A549 (cell line): Measurements from ENCODE around the gene GPATCH4. TPM values are rescaled to one million over a fixed set of nuclear protein-coding genes. Genes with fewer than 3 reads are reported as not detected.

Experiments used
- ATAC-seq, 2 experiments: fragments of 200-7000 bp in 1 of 2; fragments of >200 bp in 1 of 2; cut with Nextera tagmentation in 1 of 2; cut with Tn5 transposase in 1 of 2; 3 replicates each; pipeline versions ENCODE4 v1.8.0 to v1.9.1; 2018 to 2020; ENCODE audit warnings: mild to moderate bottlenecking in 1 of 2, moderate library complexity in 1 of 2
- CTCF ChIA-PET: fragments of 300-600 bp; sonication (Branson Sonifier 250); formaldehyde crosslinking; extraction: SDS; loops from one replicate; lab custom pipeline; 2021; ENCODE audit warnings: antibody characterized with exemption, inconsistent platforms; lab: Yijun Ruan, JAX
- POLR2A ChIA-PET: fragments of 350-600 bp; formaldehyde crosslinking; extraction: SDS; loops from one replicate; lab custom pipeline; 2021; ENCODE audit warnings: antibody characterized with exemption, inconsistent platforms; lab: Yijun Ruan, JAX
- DNase-seq, 2 experiments: peaks; one replicate each; pipeline versions ENCODE4 v3.0.0 to v3.0.0-alpha.2; 2011 to 2016; ENCODE audit warnings: low read depth in 1 of 2, low spot score in 1 of 2
- FAIRE-seq: peaks from 2 replicates; lab custom pipeline; 2011; peaks lifted over from hg19 to GRCh38; lab: Jason Lieb, UNC
- H3K27ac ChIP-seq, 2 experiments: fragments of >200 bp; sonication (Bioruptor Twin); formaldehyde crosslinking; 3 replicates each; pipeline ENCODE4 v1.5.1; 2016 to 2017
- H3K4me1 ChIP-seq: fragments of >200 bp; sonication (Bioruptor Twin); formaldehyde crosslinking; 3 replicates; pipeline ENCODE4 v1.6.1; 2016
- H3K4me2 ChIP-seq: fragments of >200 bp; sonication (Bioruptor Twin); formaldehyde crosslinking; 3 replicates; pipeline ENCODE4 v1.6.1; 2016
- H3K4me3 ChIP-seq: fragments of >200 bp; sonication (Bioruptor Twin); formaldehyde crosslinking; 3 replicates; pipeline ENCODE4 v1.5.1; 2016
- H3K9me3 ChIP-seq: fragments of >200 bp; sonication (Bioruptor Twin); formaldehyde crosslinking; 3 replicates; pipeline ENCODE4 v1.6.1; 2016
- EHF ChIP-seq: fragments of 250-450 bp; sonication (Bioruptor Pico); IDR thresholded peaks from 2 replicates; pipeline ENCODE4 v1.5.0; 2020; ENCODE audit warnings: mild to moderate bottlenecking
- FOSB ChIP-seq: fragments of 250-450 bp; sonication (Bioruptor Pico); IDR thresholded peaks from 2 replicates; pipeline ENCODE4 v1.5.0; 2020; ENCODE audit warnings: mild to moderate bottlenecking, moderate library complexity
- FOSL2 ChIP-seq, 2 experiments: fragments of 450-650 bp in 1 of 2; fragments of >200 bp in 1 of 2; sonication (Bioruptor Twin) in 1 of 2; formaldehyde crosslinking; IDR thresholded peaks; 2 replicates each; pipeline versions ENCODE4 v1.5.0 to v1.6.1; 2016 to 2020; ENCODE audit warnings: mild to moderate bottlenecking in 1 of 2, moderate library complexity in 1 of 2
- GATA3 ChIP-seq: IDR thresholded peaks from 2 replicates; pipeline ENCODE4 v1.6.1; 2012; ENCODE audit warnings: borderline replicate concordance
- HES2 ChIP-seq: fragments of >200 bp; sonication (Bioruptor Twin); formaldehyde crosslinking; IDR thresholded peaks from 2 replicates; pipeline ENCODE4 v1.6.1; 2016
- HMGXB4 ChIP-seq: fragments of 250-450 bp; sonication (Bioruptor Pico); IDR thresholded peaks from 2 replicates; pipeline ENCODE4 v1.5.0; 2021; ENCODE audit warnings: mild to moderate bottlenecking, moderate library complexity, borderline replicate concordance
- HOXB5 ChIP-seq: fragments of 250-450 bp; sonication (Bioruptor Pico); IDR thresholded peaks from 2 replicates; pipeline ENCODE4 v1.5.0; 2020; ENCODE audit warnings: mild to moderate bottlenecking, moderate library complexity
- KDM1A ChIP-seq: fragments of 200-600 bp; sonication (generic); IDR thresholded peaks from 2 replicates; pipeline ENCODE4 v1.6.1; 2016; ENCODE audit warnings: low read depth, mild to moderate bottlenecking
- NFE2L2 ChIP-seq: fragments of 150-350 bp; conservative IDR thresholded peaks from 2 replicates; pipeline ENCODE4 v1.6.1; 2014; ENCODE audit warnings: low read length
- NR3C1 ChIP-seq: fragments of >200 bp; sonication (Bioruptor Twin); formaldehyde crosslinking; IDR thresholded peaks from 3 replicates; pipeline ENCODE4 v1.6.1; 2017
- PBX3 ChIP-seq: IDR thresholded peaks from 2 replicates; pipeline ENCODE4 v1.6.1; 2012
- POLR2A ChIP-seq: IDR thresholded peaks from 2 replicates; pipeline ENCODE4 v1.6.1; 2012; ENCODE audit warnings: mild to moderate bottlenecking, low read length
- RFX5 ChIP-seq: fragments of 450-650 bp; IDR thresholded peaks from 2 replicates; pipeline ENCODE4 v1.7.1; 2014; ENCODE audit warnings: antibody characterized with exemption, mild to moderate bottlenecking, moderate library complexity
- RNF2 ChIP-seq: fragments of 200-600 bp; sonication (generic); IDR thresholded peaks from 2 replicates; pipeline ENCODE4 v1.6.1; 2016; ENCODE audit warnings: low read depth, mild to moderate bottlenecking, antibody characterized with exemption, moderate library complexity, borderline replicate concordance
- TFCP2L1 ChIP-seq: fragments of 250-450 bp; sonication (Bioruptor Pico); IDR thresholded peaks from 2 replicates; pipeline ENCODE4 v1.5.0; 2021; ENCODE audit warnings: mild to moderate bottlenecking
- TP53 ChIP-seq: fragments of 250-450 bp; sonication (Bioruptor Pico); IDR thresholded peaks from 2 replicates; pipeline ENCODE4 v1.5.0; 2021; ENCODE audit warnings: mild to moderate bottlenecking, moderate library complexity
- USF2 ChIP-seq: fragments of 450-650 bp; IDR thresholded peaks from 2 replicates; pipeline ENCODE4 v1.6.1; 2014; ENCODE audit warnings: antibody characterized with exemption
- ZC3H11A ChIP-seq: fragments of 450-650 bp; IDR thresholded peaks from 2 replicates; pipeline ENCODE4 v1.6.1; 2014; ENCODE audit warnings: antibody characterized with exemption, mild to moderate bottlenecking
- WGBS: methylation state at CpG from one replicate; pipeline ENCODE4 v1.1.6; 2017; ENCODE audit errors: missing lambda C conversion rate; 5-methylcytosine and 5-hydroxymethylcytosine counted together
- polyA plus RNA-seq, 4 experiments: library from polyadenylated mRNA; depleted of rRNA in 3 of 4; stranded (reverse); fragments of >200 nt; fragmentation: RNase III in 1 of 4; extraction: RNeasy Plus Mini Kit Qiagen cat#74134 plus additional on column Dnase treatment in 1 of 4; gene quantifications; 2 replicates in 3 of 4; 3 replicates in 1 of 4; pipeline ENCODE4 v1.2.3, GENCODE V29; 2011 to 2017
- TF ChIP-seq, protein P1 (sequence below): fragments of >200 bp; sonication (Bioruptor Twin); formaldehyde crosslinking; IDR thresholded peaks from 3 replicates; pipeline ENCODE4 v1.6.1; 2016
- TF ChIP-seq, protein P2 (sequence below): IDR thresholded peaks from 2 replicates; pipeline ENCODE4 v1.6.1; 2012; ENCODE audit warnings: low read depth, borderline replicate concordance

GPATCH4 gene
- polyA plus RNA-seq, 2 of the 4 experiments (the other 2 are of a cell fraction): 68.1 to 85.2 TPM

DNA sequence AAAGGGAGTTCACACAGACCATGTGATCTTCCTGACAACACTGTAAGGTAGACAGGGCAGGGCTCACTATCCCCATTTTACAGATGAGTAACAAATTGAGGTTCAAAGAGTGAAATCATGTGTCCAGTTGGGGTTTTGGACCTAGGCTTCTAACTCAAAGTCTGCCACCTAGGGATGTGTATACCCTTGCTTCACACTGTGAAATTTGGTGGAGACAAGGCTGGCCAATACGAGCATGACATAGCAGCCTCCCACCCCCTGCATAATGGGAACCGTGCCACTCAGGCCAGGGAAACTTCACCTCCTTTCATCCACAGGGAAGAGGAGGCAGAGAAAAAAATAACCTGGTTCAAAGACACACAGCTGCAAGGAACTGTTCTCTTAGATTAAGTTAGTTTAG is 35.8 kb downstream of the GPATCH4 start:
- no peaks in the 10 kb centered on the region for H3K9me3 ChIP-seq
- no peak overlapping the region for H3K27ac ChIP-seq
- CTCF ChIA-PET: interaction anchor here (0.6 to 1.2 kb wide), 3 partner anchors 20 to 65 kb away, joined by 3 read pairs; partner anchors contain the start of gene MEF2D
- no peaks in the 10 kb centered on the region for H3K4me1 ChIP-seq
- no peak overlapping the region for H3K4me3 ChIP-seq
- 93% methylated on average over 2 of the region's 2 CpGs for WGBS
- POLR2A ChIA-PET: no interaction called here
- ATAC-seq (0 out of 6 replicates have a peak, but pooled peaks of 1 of the 2 experiments have one; percentile 26), DNase-seq (no peak), FAIRE-seq (no peak)
- TF ChIP-seq FOSB (CRISPR knock-in tag): no peak
- H3K4me2 ChIP-seq: no peak overlapping the region

GRCh38 chr1:156560585-156561163 is 40.6 kb downstream of the GPATCH4 start:
- TF ChIP-seq FOSB (CRISPR knock-in tag): no peak
- TF ChIP-seq TP53: no peak
- TF ChIP-seq NR3C1: no peak
- TF ChIP-seq RFX5: no peak
- no peak for FAIRE-seq
- ChIA-PET CTCF (interaction anchor here (1.0 to 1.5 kb wide), 2 partner anchors 80 to 204 kb away, joined by 3 to 4 read pairs; no protein-coding TSS in a partner anchor), POLR2A (no interaction called here)
- 72% methylated on average over 5 of the region's 5 CpGs for WGBS
- ATAC-seq: no peak; a peak in 1 of 6 replicates
- Histone ChIP-seq H3K27ac (no peak overlapping the region), H3K9me3 (no peaks in the 10 kb centered on the region), H3K4me2 (no peak overlapping the region), H3K4me1 (no peaks in the 10 kb centered on the region), H3K4me3 (no peak overlapping the region)
- no peak for DNase-seq

GRCh38 chr1:156559797-156560385 is 41.4 kb downstream of the GPATCH4 start:
- ChIA-PET POLR2A (no interaction called here), CTCF (interaction anchor here (0.6 to 1.5 kb wide), 3 partner anchors 79 to 174 kb away, joined by 3 to 4 read pairs (median 4); no protein-coding TSS in a partner anchor)
- no peak for DNase-seq
- no peak for ATAC-seq
- Histone ChIP-seq H3K4me2 (no peak overlapping the region), H3K9me3 (no peaks in the 10 kb centered on the region), H3K4me1 (no peaks in the 10 kb centered on the region), H3K27ac (no peak overlapping the region), H3K4me3 (no peak overlapping the region)
- no peak for FAIRE-seq
- TF ChIP-seq TFCP2L1 (CRISPR knock-in tag): no peak
- TF ChIP-seq NFE2L2: no peak
- no peak for TF ChIP-seq HOXB5
- no peak for TF ChIP-seq TP53
- TF ChIP-seq NR3C1: no peak
- TF ChIP-seq, protein P1, sequence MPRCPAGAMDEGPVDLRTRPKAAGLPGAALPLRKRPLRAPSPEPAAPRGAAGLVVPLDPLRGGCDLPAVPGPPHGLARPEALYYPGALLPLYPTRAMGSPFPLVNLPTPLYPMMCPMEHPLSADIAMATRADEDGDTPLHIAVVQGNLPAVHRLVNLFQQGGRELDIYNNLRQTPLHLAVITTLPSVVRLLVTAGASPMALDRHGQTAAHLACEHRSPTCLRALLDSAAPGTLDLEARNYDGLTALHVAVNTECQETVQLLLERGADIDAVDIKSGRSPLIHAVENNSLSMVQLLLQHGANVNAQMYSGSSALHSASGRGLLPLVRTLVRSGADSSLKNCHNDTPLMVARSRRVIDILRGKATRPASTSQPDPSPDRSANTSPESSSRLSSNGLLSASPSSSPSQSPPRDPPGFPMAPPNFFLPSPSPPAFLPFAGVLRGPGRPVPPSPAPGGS: no peak
- no peak for TF ChIP-seq GATA3
- 75% methylated on average over 5 of the region's 5 CpGs for WGBS

DNA sequence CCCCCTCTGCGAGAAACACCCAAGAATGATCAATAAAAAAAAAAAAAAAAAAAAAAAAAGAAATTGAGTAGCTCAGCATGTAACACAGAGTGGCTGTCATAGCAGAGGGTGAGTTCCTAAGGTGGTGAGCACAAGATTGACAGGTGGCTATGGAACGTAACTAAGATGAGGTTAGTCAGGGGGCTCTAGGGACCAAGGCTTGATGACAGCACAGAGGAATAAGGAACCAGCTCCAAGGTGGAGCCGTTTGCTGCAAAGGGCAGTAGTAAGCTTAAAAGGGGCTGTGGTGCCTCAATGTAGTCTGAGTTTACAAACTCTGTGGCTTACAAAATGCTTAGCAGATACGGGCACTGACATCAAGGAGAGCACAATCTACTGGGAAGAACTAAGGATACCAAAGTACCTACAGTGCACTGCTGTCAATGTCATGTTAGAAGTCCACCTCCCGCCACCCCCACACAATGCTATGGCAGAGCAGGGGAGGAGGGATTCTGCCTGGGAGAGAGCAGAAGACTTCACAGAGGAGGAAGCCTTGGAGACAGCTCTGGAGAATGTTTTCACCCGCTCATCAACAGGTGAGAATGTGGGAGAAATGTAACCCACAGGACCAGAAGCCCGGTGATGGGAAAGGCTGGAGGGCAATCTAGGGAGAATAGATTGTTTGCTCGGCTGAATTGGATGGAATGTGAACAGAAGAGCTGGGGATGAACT is 42.0 kb downstream of the GPATCH4 start:
- H3K4me1 ChIP-seq: no peaks in the 10 kb centered on the region
- no peak overlapping the region for H3K4me3 ChIP-seq
- DNase-seq (no peak), ATAC-seq (no peak), FAIRE-seq (no peak)
- no peak overlapping the region for H3K4me2 ChIP-seq
- ChIA-PET POLR2A (no interaction called here), CTCF (interaction anchor here (0.6 to 1.5 kb wide), 4 partner anchors 68 to 173 kb away, joined by 3 to 4 read pairs (median 4); no protein-coding TSS in a partner anchor)
- 81% methylated on average over 7 of the region's 8 CpGs for WGBS
- no peak overlapping the region for H3K27ac ChIP-seq
- no peaks in the 10 kb centered on the region for H3K9me3 ChIP-seq
- TF ChIP-seq FOSL2 (IDR thresholded peaks at IDR 0.05): no peak
- TF ChIP-seq FOSL2 (CRISPR knock-in tag; IDR thresholded peaks at IDR 0.05): no peak
- TF ChIP-seq EHF: no peak
- TF ChIP-seq USF2: no peak
- TF ChIP-seq RNF2: no peak
- TF ChIP-seq, protein P2, sequence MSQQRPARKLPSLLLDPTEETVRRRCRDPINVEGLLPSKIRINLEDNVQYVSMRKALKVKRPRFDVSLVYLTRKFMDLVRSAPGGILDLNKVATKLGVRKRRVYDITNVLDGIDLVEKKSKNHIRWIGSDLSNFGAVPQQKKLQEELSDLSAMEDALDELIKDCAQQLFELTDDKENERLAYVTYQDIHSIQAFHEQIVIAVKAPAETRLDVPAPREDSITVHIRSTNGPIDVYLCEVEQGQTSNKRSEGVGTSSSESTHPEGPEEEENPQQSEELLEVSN: no peak
- TF ChIP-seq HOXB5: no peak
- TF ChIP-seq KDM1A: no peak
- no peak for TF ChIP-seq PBX3
- no peak for TF ChIP-seq POLR2A
- TF ChIP-seq HES2: no peak
- no peak for TF ChIP-seq HMGXB4 (CRISPR knock-in tag)
- TF ChIP-seq TP53: no peak
- TF ChIP-seq ZC3H11A: no peak
- TF ChIP-seq NR3C1: no peak
